ENCODE measurements around the gene GBA2.

The GBA2 gene

GRCh38 chr9:35778496-35778895 lies 29.5 kb upstream of the GBA2 start:
- Histone ChIP-seq H3K4me1 (ENCODE audit: control extremely low read depth in 1 of 4, control insufficient read depth in 4 of 4, insufficient read depth in 4 of 4, low read length in 3 of 4) (peaks cover 13 to 17% (median 16%) of the 10 kb centered on the region in 4 experiments), H3K4me3 (ENCODE audit: control insufficient read depth in 1 of 7, extremely low read depth in 1 of 7, insufficient read depth in 4 of 7, low read depth in 2 of 7, low read length in 6 of 7) (no peak overlapping the region), H3K27ac (ENCODE audit: insufficient read depth in 1 of 2, low read depth in 1 of 2, low read length in 2 of 2, poor library complexity in 1 of 2, severe bottlenecking in 2 of 2) (no peak overlapping the region), H3K36me3 (ENCODE audit: control insufficient read depth in 4 of 4, insufficient read depth in 4 of 4, low read length in 3 of 4) (peaks cover 0 to 4% (median 2%) of the 10 kb centered on the region in 4 experiments), H3K27me3 (replicated peaks in 2 of 5; ENCODE audit: control insufficient read depth in 4 of 5, insufficient read depth in 5 of 5, low read length in 4 of 5) (no peaks in the 10 kb centered on the region), H3K9me3 (ENCODE audit: control extremely low read depth in 1 of 5, control insufficient read depth in 4 of 5, insufficient read depth in 2 of 5, low read depth in 1 of 5, low read length in 4 of 5) (no peaks in the 10 kb centered on the region)
- POLR2A ChIA-PET = no interaction called here
- no peak for DNase-seq
- CTCF ChIA-PET = interaction anchor here (0.6 to 2.4 kb wide), 8 partner anchors 9 to 450 kb away, joined by 3 to 20 read pairs (median 6); no protein-coding TSS in a partner anchor
- WGBS (ENCODE audit: insufficient coverage) = 83% methylated on average over 1 of the region's 3 CpGs

GRCh38 chr9:35776018-35776417 lies 27.0 kb upstream of the GBA2 start:
- no peak overlapping the region for H3K4me3 ChIP-seq (ENCODE audit: control insufficient read depth in 1 of 7, extremely low read depth in 1 of 7, insufficient read depth in 4 of 7, low read depth in 2 of 7, low read length in 6 of 7)
- no peak overlapping the region for H3K27ac ChIP-seq (ENCODE audit: insufficient read depth in 1 of 2, low read depth in 1 of 2, low read length in 2 of 2, poor library complexity in 1 of 2, severe bottlenecking in 2 of 2)
- WGBS (ENCODE audit: insufficient coverage) = 20% methylated on average over 1 of the region's 4 CpGs
- no peaks in the 10 kb centered on the region for H3K9me3 ChIP-seq (ENCODE audit: control extremely low read depth in 1 of 5, control insufficient read depth in 4 of 5, insufficient read depth in 2 of 5, low read depth in 1 of 5, low read length in 4 of 5)
- CTCF ChIA-PET = interaction anchor here (0.7 to 2.0 kb wide), 13 partner anchors 12 to 112 kb away, joined by 3 to 9 read pairs (median 3); partner anchors contain the start of gene MSMP
- H3K27me3 ChIP-seq (replicated peaks in 2 of 5; ENCODE audit: control insufficient read depth in 4 of 5, insufficient read depth in 5 of 5, low read length in 4 of 5) = no peaks in the 10 kb centered on the region
- DNase-seq = peak in 1 of 3 donors; percentile 39
- H3K36me3 ChIP-seq (ENCODE audit: control insufficient read depth in 4 of 4, insufficient read depth in 4 of 4, low read length in 3 of 4) = peaks cover 0 to 3% (median under 1%) of the 10 kb centered on the region in 4 experiments
- H3K4me1 ChIP-seq (ENCODE audit: control extremely low read depth in 1 of 4, control insufficient read depth in 4 of 4, insufficient read depth in 4 of 4, low read length in 3 of 4) = peaks cover 13 to 26% (median 17%) of the 10 kb centered on the region in 4 experiments
- POLR2A ChIA-PET = interaction anchor here (1.4 kb wide), 1 partner anchor 15 kb away, joined by 3 read pairs; no protein-coding TSS in a partner anchor

GRCh38 chr9:35774907-35775635 lies 26.0 kb upstream of the GBA2 start:
- 16% methylated on average over 3 of the region's 7 CpGs for WGBS (ENCODE audit: insufficient coverage)
- DNase-seq = peak in 1 of 3 donors; percentile 26
- Histone ChIP-seq H3K4me3 (ENCODE audit: control insufficient read depth in 1 of 7, extremely low read depth in 1 of 7, insufficient read depth in 4 of 7, low read depth in 2 of 7, low read length in 6 of 7) (peak overlapping the region in 5 of 7 experiments; percentile 19 to 61 (median 51)), H3K27ac (ENCODE audit: insufficient read depth in 1 of 2, low read depth in 1 of 2, low read length in 2 of 2, poor library complexity in 1 of 2, severe bottlenecking in 2 of 2) (peak overlapping the region; percentile 23 to 77), H3K9me3 (ENCODE audit: control extremely low read depth in 1 of 5, control insufficient read depth in 4 of 5, insufficient read depth in 2 of 5, low read depth in 1 of 5, low read length in 4 of 5) (no peaks in the 10 kb centered on the region), H3K36me3 (ENCODE audit: control insufficient read depth in 4 of 4, insufficient read depth in 4 of 4, low read length in 3 of 4) (peaks cover 0 to 3% (median 0%) of the 10 kb centered on the region in 4 experiments), H3K27me3 (replicated peaks in 2 of 5; ENCODE audit: control insufficient read depth in 4 of 5, insufficient read depth in 5 of 5, low read length in 4 of 5) (no peaks in the 10 kb centered on the region), H3K4me1 (ENCODE audit: control extremely low read depth in 1 of 4, control insufficient read depth in 4 of 4, insufficient read depth in 4 of 4, low read length in 3 of 4) (peaks cover 13 to 35% (median 17%) of the 10 kb centered on the region in 4 experiments)
- ChIA-PET CTCF (interaction anchor here (0.6 to 7.7 kb wide), 16 partner anchors 11 to 181 kb away, joined by 3 to 41 read pairs (median 3); partner anchors contain the start of gene MSMP), POLR2A (interaction anchor here (1.4 kb wide), 1 partner anchor 14 kb away, joined by 3 read pairs; no protein-coding TSS in a partner anchor)

- Histone ChIP-seq H3K36me3 (ENCODE audit: control insufficient read depth in 4 of 4, insufficient read depth in 4 of 4, low read length in 3 of 4) (peaks cover 0 to 3% (median 0%) of the 10 kb centered on the region in 4 experiments), H3K27ac (ENCODE audit: insufficient read depth in 1 of 2, low read depth in 1 of 2, low read length in 2 of 2, poor library complexity in 1 of 2, severe bottlenecking in 2 of 2) (no peak overlapping the region), H3K4me1 (ENCODE audit: control extremely low read depth in 1 of 4, control insufficient read depth in 4 of 4, insufficient read depth in 4 of 4, low read length in 3 of 4) (peaks cover 13 to 40% (median 17%) of the 10 kb centered on the region in 4 experiments), H3K9me3 (ENCODE audit: control extremely low read depth in 1 of 5, control insufficient read depth in 4 of 5, insufficient read depth in 2 of 5, low read depth in 1 of 5, low read length in 4 of 5) (no peaks in the 10 kb centered on the region), H3K27me3 (replicated peaks in 2 of 5; ENCODE audit: control insufficient read depth in 4 of 5, insufficient read depth in 5 of 5, low read length in 4 of 5) (no peaks in the 10 kb centered on the region), H3K4me3 (ENCODE audit: control insufficient read depth in 1 of 7, extremely low read depth in 1 of 7, insufficient read depth in 4 of 7, low read depth in 2 of 7, low read length in 6 of 7) (no peak overlapping the region)
- CTCF ChIA-PET = interaction anchor here (0.8 to 7.7 kb wide), 9 partner anchors 9 to 75 kb away, joined by 3 to 41 read pairs (median 4); partner anchors contain the start of gene MSMP
- POLR2A ChIA-PET = no interaction called here
- WGBS (ENCODE audit: insufficient coverage) = 98% methylated on average over 3 of the region's 3 CpGs
- DNase-seq = no peak
These were observed 22.9 kb upstream of the GBA2 start for GRCh38 chr9:35771943-35772342.

GRCh38 chr9:35771534-35771933 lies 22.5 kb upstream of the GBA2 start:
- WGBS (ENCODE audit: insufficient coverage) = no CpG with 5 or more reads among the region's 1 CpG
- H3K4me3 ChIP-seq (ENCODE audit: control insufficient read depth in 1 of 7, extremely low read depth in 1 of 7, insufficient read depth in 4 of 7, low read depth in 2 of 7, low read length in 6 of 7) = no peak overlapping the region

GRCh38 chr9:35771075-35771433 lies 22.0 kb upstream of the GBA2 start:
- H3K27me3 ChIP-seq (replicated peaks in 2 of 5; ENCODE audit: control insufficient read depth in 4 of 5, insufficient read depth in 5 of 5, low read length in 4 of 5) = no peaks in the 10 kb centered on the region
- POLR2A ChIA-PET = interaction anchor here (0.7 kb wide), 1 partner anchor 13 kb away, joined by 4 read pairs; no protein-coding TSS in a partner anchor
- no peaks in the 10 kb centered on the region for H3K9me3 ChIP-seq (ENCODE audit: control extremely low read depth in 1 of 5, control insufficient read depth in 4 of 5, insufficient read depth in 2 of 5, low read depth in 1 of 5, low read length in 4 of 5)
- CTCF ChIA-PET = interaction anchor here (0.8 to 7.7 kb wide), 14 partner anchors 8 to 111 kb away, joined by 3 to 41 read pairs (median 4); partner anchors contain the start of genes MSMP and SPAG8
- H3K4me1 ChIP-seq (ENCODE audit: control extremely low read depth in 1 of 4, control insufficient read depth in 4 of 4, insufficient read depth in 4 of 4, low read length in 3 of 4) = peaks cover 11 to 37% (median 15%) of the 10 kb centered on the region in 4 experiments
- H3K36me3 ChIP-seq (ENCODE audit: control insufficient read depth in 4 of 4, insufficient read depth in 4 of 4, low read length in 3 of 4) = peaks cover 0 to 3% (median 0%) of the 10 kb centered on the region in 4 experiments
- DNase-seq = no peak
- H3K27ac ChIP-seq (ENCODE audit: insufficient read depth in 1 of 2, low read depth in 1 of 2, low read length in 2 of 2, poor library complexity in 1 of 2, severe bottlenecking in 2 of 2) = peak overlapping the region in 1 of 2 experiments; percentile 50
- WGBS (ENCODE audit: insufficient coverage) = 71% methylated on average over 1 of the region's 4 CpGs
- peak overlapping the region in 1 of 7 experiments; percentile 17 for H3K4me3 ChIP-seq (ENCODE audit: control insufficient read depth in 1 of 7, extremely low read depth in 1 of 7, insufficient read depth in 4 of 7, low read depth in 2 of 7, low read length in 6 of 7)

More at GRCh38 chr9:35771534-35771933, 22.5 kb upstream of the GBA2 start:
- Histone ChIP-seq H3K9me3 (ENCODE audit: control extremely low read depth in 1 of 5, control insufficient read depth in 4 of 5, insufficient read depth in 2 of 5, low read depth in 1 of 5, low read length in 4 of 5) (no peaks in the 10 kb centered on the region), H3K4me1 (ENCODE audit: control extremely low read depth in 1 of 4, control insufficient read depth in 4 of 4, insufficient read depth in 4 of 4, low read length in 3 of 4) (peaks cover 13 to 40% (median 17%) of the 10 kb centered on the region in 4 experiments), H3K36me3 (ENCODE audit: control insufficient read depth in 4 of 4, insufficient read depth in 4 of 4, low read length in 3 of 4) (peaks cover 0 to 3% (median 0%) of the 10 kb centered on the region in 4 experiments), H3K27me3 (replicated peaks in 2 of 5; ENCODE audit: control insufficient read depth in 4 of 5, insufficient read depth in 5 of 5, low read length in 4 of 5) (no peaks in the 10 kb centered on the region), H3K27ac (ENCODE audit: insufficient read depth in 1 of 2, low read depth in 1 of 2, low read length in 2 of 2, poor library complexity in 1 of 2, severe bottlenecking in 2 of 2) (peak overlapping the region in 1 of 2 experiments; percentile 50)
- CTCF ChIA-PET = interaction anchor here (0.8 to 7.7 kb wide), 14 partner anchors 9 to 111 kb away, joined by 3 to 41 read pairs (median 4); partner anchors contain the start of genes MSMP and SPAG8
- DNase-seq = peak in 1 of 3 donors; percentile 53
- POLR2A ChIA-PET = no interaction called here

All from common myeloid progenitor, CD34-positive (primary cell).